ENCODE measurements around the gene EFNA5.

The EFNA5 gene

GRCh38 chr5:107477492-107477891 lies 193.2 kb downstream of the EFNA5 start:
- TF ChIP-seq GATA1 (IDR thresholded peaks at IDR 0.05; ENCODE audit: low read depth, low read length) (no peak), POLR2A (IDR thresholded peaks at IDR 0.05; ENCODE audit: low read length) (no peak)
- DNase-seq = no peak

- TF ChIP-seq GATA1 (IDR thresholded peaks at IDR 0.05; ENCODE audit: low read depth, low read length) = no peak
- TF ChIP-seq POLR2A (IDR thresholded peaks at IDR 0.05; ENCODE audit: low read length) = no peak
- no peak for DNase-seq
Observed at GRCh38 chr5:107476783-107477182, 194.0 kb downstream of the EFNA5 start.

GRCh38 chr5:107474716-107475489 lies 195.8 kb downstream of the EFNA5 start:
- TF ChIP-seq GATA1 (IDR thresholded peaks at IDR 0.05; ENCODE audit: low read depth, low read length) = no peak
- no peak for TF ChIP-seq POLR2A (IDR thresholded peaks at IDR 0.05; ENCODE audit: low read length)
- no peak for DNase-seq

GRCh38 chr5:107474361-107474715 lies 196.4 kb downstream of the EFNA5 start:
- no peak for DNase-seq
- no peak for TF ChIP-seq GATA1 (IDR thresholded peaks at IDR 0.05; ENCODE audit: low read depth, low read length)
- TF ChIP-seq POLR2A (IDR thresholded peaks at IDR 0.05; ENCODE audit: low read length) = no peak

- DNase-seq = no peak
- TF ChIP-seq GATA1 (IDR thresholded peaks at IDR 0.05; ENCODE audit: low read depth, low read length) = no peak
- no peak for TF ChIP-seq POLR2A (IDR thresholded peaks at IDR 0.05; ENCODE audit: low read length)
Observed at GRCh38 chr5:107472620-107473064, 198.1 kb downstream of the EFNA5 start.

- no peak for DNase-seq
- TF ChIP-seq GATA1 (IDR thresholded peaks at IDR 0.05; ENCODE audit: low read depth, low read length) (no peak), POLR2A (IDR thresholded peaks at IDR 0.05; ENCODE audit: low read length) (no peak)
Observed at GRCh38 chr5:107470295-107470582, 200.5 kb downstream of the EFNA5 start.

- no peak for DNase-seq
- TF ChIP-seq GATA1 (IDR thresholded peaks at IDR 0.05; ENCODE audit: low read depth, low read length) (no peak), POLR2A (IDR thresholded peaks at IDR 0.05; ENCODE audit: low read length) (no peak)
Observed at GRCh38 chr5:107469485-107470294, 201.0 kb downstream of the EFNA5 start.

GRCh38 chr5:107469064-107469463 lies 201.7 kb downstream of the EFNA5 start:
- no peak for TF ChIP-seq GATA1 (IDR thresholded peaks at IDR 0.05; ENCODE audit: low read depth, low read length)
- no peak for TF ChIP-seq POLR2A (IDR thresholded peaks at IDR 0.05; ENCODE audit: low read length)

GRCh38 chr5:107468276-107468675 lies 202.5 kb downstream of the EFNA5 start:
- DNase-seq = no peak
- no peak for TF ChIP-seq GATA1 (IDR thresholded peaks at IDR 0.05; ENCODE audit: low read depth, low read length)
- TF ChIP-seq POLR2A (IDR thresholded peaks at IDR 0.05; ENCODE audit: low read length) = no peak

More at GRCh38 chr5:107469064-107469463, 201.7 kb downstream of the EFNA5 start:
- DNase-seq = no peak

GRCh38 chr5:107467137-107467932 lies 203.4 kb downstream of the EFNA5 start:
- no peak for TF ChIP-seq POLR2A (IDR thresholded peaks at IDR 0.05; ENCODE audit: low read length)
- no peak for TF ChIP-seq GATA1 (IDR thresholded peaks at IDR 0.05; ENCODE audit: low read depth, low read length)
- DNase-seq = no peak

- no peak for DNase-seq
- TF ChIP-seq POLR2A (IDR thresholded peaks at IDR 0.05; ENCODE audit: low read length) = no peak
- TF ChIP-seq GATA1 (IDR thresholded peaks at IDR 0.05; ENCODE audit: low read depth, low read length) = no peak
Observed at GRCh38 chr5:107466233-107466769, 204.4 kb downstream of the EFNA5 start.

- DNase-seq = no peak
- TF ChIP-seq GATA1 (IDR thresholded peaks at IDR 0.05; ENCODE audit: low read depth, low read length) = no peak
- TF ChIP-seq POLR2A (IDR thresholded peaks at IDR 0.05; ENCODE audit: low read length) = no peak
Observed at GRCh38 chr5:107464876-107465275, 205.9 kb downstream of the EFNA5 start.

GRCh38 chr5:107464416-107464815 lies 206.3 kb downstream of the EFNA5 start:
- no peak for DNase-seq

GRCh38 chr5:107463731-107464130 lies 207.0 kb downstream of the EFNA5 start:
- no peak for DNase-seq

More at GRCh38 chr5:107464416-107464815, 206.3 kb downstream of the EFNA5 start:
- TF ChIP-seq GATA1 (IDR thresholded peaks at IDR 0.05; ENCODE audit: low read depth, low read length) = no peak
- TF ChIP-seq POLR2A (IDR thresholded peaks at IDR 0.05; ENCODE audit: low read length) = no peak

More at GRCh38 chr5:107463731-107464130, 207.0 kb downstream of the EFNA5 start:
- no peak for TF ChIP-seq POLR2A (IDR thresholded peaks at IDR 0.05; ENCODE audit: low read length)
- TF ChIP-seq GATA1 (IDR thresholded peaks at IDR 0.05; ENCODE audit: low read depth, low read length) = no peak

Data from erythroblast (primary cell).